Astrocyte of the spinal cord (primary cell): ENCODE results near the gene OR5AL1.

Experiments
- DNase-seq: peaks from one replicate; pipeline ENCODE4 v3.0.0; 2011; ENCODE audit warnings: low read depth, low spot score
- H3K4me3 ChIP-seq: 2 replicates; pipeline ENCODE4 v1.5.1; 2011; ENCODE audit warnings: low read depth, mild to moderate bottlenecking, low read length, moderate library complexity
- CTCF ChIP-seq: IDR thresholded peaks from 2 replicates; pipeline ENCODE4 v1.5.1; 2012; ENCODE audit warnings: low read depth, mild to moderate bottlenecking, low read length, inconsistent platforms
- in situ Hi-C: cut with HindIII; loops from 2 replicates; pipeline ENCODE4 v1.10.0; 2017; ENCODE audit warnings: low sequenced_read_pairs

OR5AL1 gene

GRCh38 chr11:56410801-56411200, 1.7 kb upstream of the OR5AL1 start:
- in situ Hi-C loops = no loop called here
- no peak for DNase-seq
- TF ChIP-seq CTCF = no peak

GRCh38 chr11:56453521-56453920, 41.0 kb downstream of the OR5AL1 start:
- H3K4me3 ChIP-seq = no peak overlapping the region
- in situ Hi-C loops = no loop called here
- no peak for DNase-seq
- no peak for TF ChIP-seq CTCF

More at GRCh38 chr11:56410801-56411200, 1.7 kb upstream of the OR5AL1 start:
- no peak overlapping the region for H3K4me3 ChIP-seq

- H3K4me3 ChIP-seq = no peak overlapping the region
- DNase-seq = no peak
- in situ Hi-C loops = no loop called here
- TF ChIP-seq CTCF = no peak
These were observed 44.6 kb downstream of the OR5AL1 start for GRCh38 chr11:56457076-56457475.
